NCI-H524 (cell line): Measurements from ENCODE around the gene SLC7A10.

ENCODE experiments used
- DNase-seq, 2 experiments: peaks; one replicate each; lab custom pipeline; 2025; lab: John Stamatoyannopoulos, UW

The SLC7A10 gene

GRCh38 chr19:33254245-33254824 lies 28.7 kb upstream of the SLC7A10 start:
- no peak for DNase-seq

DNA sequence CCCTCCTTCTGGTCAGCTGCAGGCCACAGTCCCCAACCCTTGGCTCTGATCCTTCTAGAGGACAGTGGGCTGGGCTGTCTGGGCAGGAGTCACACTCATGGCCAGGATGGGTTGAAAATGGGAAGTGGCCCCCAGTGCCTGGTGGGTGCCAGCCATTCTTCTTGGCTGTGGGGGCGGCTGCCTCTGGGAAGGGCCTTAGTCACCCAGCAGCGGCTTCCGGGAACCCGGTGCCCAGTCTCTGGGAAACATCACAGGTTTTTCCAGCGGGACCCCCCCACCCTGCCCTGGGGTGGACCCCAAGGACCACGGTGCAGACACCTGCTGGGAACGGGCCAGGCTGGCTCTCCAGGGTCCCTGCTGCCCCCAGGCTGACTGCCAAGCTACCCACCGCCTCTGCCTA lies 27.3 kb upstream of the SLC7A10 start:
- DNase-seq, result no peak

GRCh38 chr19:33252418-33252962 lies 26.8 kb upstream of the SLC7A10 start:
- DNase-seq, result no peak

DNA sequence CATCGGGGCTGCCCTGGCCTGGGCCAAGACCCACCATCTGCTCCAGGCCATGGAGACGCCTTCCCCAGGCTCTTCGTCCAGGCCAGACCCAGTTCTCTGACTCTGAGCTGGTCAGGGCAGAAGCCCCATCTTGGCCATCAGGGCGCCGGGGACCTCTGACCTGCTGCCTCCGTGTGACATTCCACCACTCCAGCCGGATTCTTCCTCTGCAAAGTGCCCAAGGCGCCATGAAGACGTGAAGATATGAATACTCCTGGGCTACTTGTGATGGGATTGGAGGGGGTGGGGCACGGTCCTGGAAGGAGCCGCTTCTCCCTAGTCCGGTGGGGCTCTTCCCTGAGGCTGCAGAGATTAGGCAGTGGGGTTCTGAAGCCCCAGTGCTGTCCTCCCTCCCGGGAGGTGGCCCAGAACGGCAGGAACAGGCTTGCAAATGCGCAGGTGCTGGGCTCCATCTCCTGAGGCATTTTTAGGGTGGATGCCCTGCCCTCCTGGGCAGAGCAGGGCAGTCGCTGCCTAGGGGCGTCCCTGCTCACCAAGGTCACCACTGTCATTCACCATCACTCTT lies 26.0 kb upstream of the SLC7A10 start:
- DNase-seq, result no peak

- no peak for DNase-seq
Measured at GRCh38 chr19:33251076-33251475, 25.4 kb upstream of the SLC7A10 start.

DNA sequence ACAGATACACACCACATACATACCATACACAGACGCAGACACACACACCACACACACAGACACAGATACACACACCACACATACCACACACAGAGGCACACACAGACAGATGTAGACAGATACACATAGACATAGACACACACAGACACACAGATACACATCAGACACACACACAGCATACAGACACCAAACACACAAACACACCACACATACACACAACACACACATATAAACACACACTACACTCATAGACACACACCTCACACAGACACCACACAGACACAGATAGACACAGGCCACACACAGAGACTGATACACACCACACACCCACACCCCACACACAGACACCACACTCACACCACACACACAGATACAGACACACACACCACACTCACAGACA lies 24.9 kb upstream of the SLC7A10 start:
- DNase-seq, result no peak

GRCh38 chr19:33249740-33250366 lies 24.2 kb upstream of the SLC7A10 start:
- no peak for DNase-seq

GRCh38 chr19:33248954-33249613 lies 23.4 kb upstream of the SLC7A10 start:
- DNase-seq, result no peak

DNA sequence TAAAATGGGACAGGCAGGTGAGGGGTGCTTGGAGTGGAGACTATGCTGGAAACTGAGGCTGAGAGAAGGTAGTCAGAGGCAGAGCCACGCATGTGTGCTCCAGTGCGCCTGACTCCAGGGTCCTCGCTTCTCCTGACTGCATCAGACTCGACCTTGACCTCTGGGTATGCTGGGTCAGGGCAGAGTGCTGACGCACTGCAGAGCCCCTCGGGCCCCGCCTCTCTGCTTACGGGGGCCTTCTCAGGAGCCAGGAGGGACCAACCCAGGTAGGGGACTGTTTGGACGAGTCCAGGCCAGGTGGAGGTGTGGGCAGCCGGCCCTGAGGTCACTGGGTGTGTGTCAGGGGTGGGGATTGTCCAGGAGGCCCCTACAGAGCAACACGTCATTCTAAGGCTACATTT lies 22.9 kb upstream of the SLC7A10 start:
- DNase-seq, result no peak

- no peak for DNase-seq
Measured at GRCh38 chr19:33248104-33248503, 22.5 kb upstream of the SLC7A10 start.

DNA sequence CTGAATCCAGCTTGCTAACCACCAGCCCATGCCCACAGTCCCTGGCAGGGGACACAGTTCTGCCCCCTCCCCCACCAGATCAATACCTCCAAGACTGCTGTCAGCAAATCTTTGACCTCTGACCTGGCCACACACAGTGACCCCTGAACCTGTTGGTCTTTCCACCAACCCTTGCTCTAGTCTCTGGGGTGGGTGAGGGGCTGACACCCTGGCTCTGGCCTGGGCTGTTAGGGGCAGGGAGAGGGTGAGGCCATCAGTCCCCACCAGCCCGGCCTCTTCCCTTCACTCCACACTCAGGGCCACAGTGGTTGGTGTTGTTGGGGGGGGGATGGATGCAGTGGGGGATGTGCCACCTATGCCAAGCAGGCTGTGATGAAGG lies 21.8 kb upstream of the SLC7A10 start:
- no peak for DNase-seq

DNA sequence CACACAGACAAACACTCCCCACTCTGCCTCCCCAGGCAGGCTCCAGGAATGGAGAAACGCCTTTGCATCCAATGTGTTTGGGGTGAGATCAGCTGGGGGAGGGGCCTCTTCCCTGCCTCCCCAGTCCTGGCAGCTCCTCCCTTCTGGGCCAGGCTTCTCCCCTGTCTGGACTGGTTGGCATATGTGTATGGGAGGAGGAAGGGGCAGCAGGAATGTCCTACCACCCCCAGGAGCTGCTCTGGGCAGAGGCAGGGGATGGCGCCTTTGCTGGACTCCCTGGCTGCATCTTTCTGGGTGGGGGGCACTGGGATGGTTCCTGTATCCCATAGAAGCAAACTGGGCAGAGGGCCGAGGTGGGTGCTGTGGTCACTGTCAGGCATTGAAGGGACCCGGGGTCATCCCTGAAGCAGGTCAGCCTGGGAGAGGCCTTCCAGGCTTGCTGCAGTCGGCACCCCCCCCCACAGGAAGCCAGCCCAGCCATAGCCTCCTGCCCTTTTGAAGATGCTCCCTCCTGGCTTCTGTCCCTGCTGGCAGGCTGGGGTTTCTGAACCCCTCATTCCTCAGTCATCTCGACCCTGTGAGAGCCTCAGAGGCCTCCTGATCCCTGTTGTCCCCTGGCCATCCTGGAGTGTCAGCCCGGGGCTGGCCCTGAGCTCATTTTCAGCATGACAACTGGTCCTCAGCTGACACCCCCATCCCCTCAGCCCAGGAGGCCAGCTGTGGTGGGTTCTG lies 21.2 kb upstream of the SLC7A10 start:
- no peak for DNase-seq

DNA sequence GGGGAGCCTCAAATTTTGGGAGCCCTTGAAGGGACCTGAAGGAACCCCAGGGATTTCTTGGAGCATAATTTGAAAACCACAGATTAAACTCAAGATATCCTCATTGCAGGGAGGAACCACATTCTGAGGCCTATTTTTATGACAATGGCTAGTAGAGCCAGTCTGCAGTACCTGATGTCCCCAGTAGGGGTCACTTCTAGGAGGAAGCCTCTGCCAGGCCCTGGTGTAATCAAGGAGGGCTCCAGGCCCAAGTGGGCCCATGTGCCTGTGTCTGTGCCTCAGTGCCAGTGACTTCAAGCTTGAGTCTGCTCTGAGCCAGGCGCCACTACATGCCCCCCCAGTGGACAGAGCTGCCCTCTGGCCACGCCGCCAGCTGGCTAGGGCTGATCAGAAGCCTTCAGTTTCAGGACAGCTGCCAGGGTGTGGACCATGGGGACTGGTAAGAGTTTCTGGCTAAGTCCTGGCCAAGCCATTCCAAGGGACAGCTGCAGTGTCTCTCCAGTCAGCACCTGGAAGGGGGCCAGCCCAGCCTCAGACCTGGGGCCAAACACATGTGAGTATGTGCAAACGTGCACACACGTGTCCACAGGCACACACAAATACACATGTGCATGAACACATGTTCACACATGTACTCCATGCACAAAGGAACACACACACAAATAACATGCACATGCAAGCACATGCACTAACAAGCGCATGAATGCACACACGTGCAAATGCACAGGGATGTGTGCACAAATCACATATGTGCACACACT lies 20.5 kb upstream of the SLC7A10 start:
- no peak for DNase-seq

GRCh38 chr19:33242911-33243310 lies 17.3 kb upstream of the SLC7A10 start:
- no peak for DNase-seq

DNA sequence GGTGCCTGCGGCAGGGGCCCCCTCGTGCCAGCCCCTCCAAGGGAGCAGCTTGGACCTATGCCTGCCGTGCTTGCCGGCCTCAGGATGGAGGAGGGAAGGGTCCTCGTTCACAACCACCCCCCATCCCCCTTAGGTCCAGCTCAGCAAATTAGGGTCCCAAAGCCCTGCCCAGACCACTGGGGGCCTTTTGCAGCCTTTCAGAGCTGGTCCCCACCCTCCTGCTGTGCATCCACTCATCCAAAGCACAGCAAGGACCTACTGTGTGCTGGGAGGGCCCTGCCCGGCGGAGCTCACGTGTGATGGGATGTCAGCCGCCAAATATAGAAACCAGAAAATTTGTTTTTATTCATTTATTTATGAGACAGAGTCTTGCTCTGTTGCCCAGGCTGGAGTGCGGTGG lies 16.5 kb upstream of the SLC7A10 start:
- no peak for DNase-seq

- DNase-seq, result no peak
Measured at GRCh38 chr19:33241530-33242101, 16.0 kb upstream of the SLC7A10 start.

DNA sequence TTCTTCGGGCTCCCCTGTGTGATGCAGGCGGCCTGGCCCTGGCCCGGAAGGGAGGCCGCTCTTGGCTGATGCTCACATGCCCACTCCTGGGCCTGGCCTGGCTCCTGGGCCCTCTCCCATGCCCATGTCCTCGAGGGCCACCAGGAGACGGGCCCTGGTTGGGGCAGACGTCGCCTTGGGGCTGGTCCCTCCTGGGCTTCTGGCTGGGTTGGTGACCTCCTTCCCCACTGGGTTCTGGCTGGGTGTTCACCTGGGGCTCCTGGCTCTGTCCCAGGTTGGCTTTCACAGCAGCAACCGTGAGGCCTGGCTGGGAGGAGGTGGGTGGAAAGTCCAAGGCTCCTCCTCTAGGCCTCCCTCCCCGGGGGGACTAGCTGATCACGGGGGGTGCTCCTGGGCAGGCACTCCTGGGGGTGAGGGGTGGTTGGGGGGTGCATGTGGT lies 15.5 kb upstream of the SLC7A10 start:
- DNase-seq, result no peak

DNA sequence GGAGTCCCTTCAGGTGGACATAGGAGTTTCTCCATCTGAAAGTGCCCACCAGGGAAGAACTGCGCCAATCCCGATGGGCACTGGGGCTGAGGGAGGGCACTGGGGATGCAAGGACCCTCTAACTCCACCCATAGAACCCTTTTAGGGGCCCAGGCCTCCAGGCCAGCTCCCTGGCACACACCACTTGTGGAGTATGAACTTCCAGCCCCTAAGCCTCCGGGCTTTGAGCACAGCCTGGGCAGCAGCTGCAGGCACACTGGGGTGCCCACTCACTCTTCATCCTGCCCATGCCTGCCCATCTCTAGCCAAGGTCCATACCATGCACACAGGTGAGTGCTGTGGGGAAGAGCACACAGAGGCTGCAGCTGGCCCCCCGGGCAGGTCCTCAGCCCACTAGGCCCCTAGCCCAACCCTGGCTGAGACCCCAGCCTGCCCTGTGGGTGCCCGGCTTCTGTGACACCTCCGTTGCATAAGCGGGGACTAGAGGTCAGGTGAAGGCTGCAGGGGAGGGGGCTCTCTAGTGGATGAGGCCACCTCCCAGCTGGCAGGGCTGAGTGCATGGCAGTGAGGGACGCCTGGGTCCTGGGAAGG lies 14.6 kb upstream of the SLC7A10 start:
- DNase-seq, result no peak

DNA sequence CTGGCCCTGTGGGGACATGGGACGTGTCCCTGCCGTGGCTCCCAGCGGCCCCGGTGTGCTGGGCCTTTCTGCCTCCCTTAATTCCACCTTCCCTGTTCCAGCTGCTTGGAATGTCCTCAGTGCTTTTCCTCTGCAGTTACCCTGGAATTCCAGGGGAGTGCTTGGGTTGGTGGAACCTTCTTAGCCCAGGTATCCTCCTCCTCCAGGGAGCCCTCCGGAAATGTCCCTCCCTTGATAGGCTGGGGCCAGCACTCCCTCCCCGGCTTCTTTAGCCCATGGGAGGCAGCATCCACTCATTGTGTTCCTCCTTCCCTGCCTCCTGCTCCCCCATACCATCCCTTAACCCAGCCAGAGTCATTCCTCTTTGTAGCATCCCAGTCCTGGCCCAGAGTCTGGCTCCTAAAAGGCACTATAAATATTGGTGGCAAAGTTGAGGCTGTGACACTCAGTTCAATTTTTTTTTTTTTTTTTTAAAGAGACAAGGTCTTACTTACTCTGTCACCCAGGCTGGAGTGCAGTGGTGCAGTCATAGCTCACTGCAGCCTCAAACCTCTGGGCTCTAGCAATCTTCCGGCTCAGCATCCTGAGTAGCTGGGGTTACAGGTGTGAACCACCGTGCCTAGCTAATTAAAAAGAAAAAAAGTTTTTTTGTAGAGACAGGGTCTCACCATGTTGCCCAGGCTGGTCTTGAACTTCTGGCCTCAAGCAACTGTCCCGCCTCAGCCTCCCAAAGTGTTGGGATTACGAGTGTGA lies 13.7 kb upstream of the SLC7A10 start:
- no peak for DNase-seq

GRCh38 chr19:33238481-33239149 lies 13.0 kb upstream of the SLC7A10 start:
- DNase-seq, result no peak
